Activated naive CD4-positive, alpha-beta T cell treated with Interleukin-2 at 50 U/mL for 16 hours (primary cell): ENCODE measurements around the gene MPI.
A peak's percentile ranks its signal among the peaks of the same experiment; 100 is the strongest.
"Not testable (repeated sequence)": the region's sequence is repeated elsewhere in the genome, so short reads cannot be mapped to it uniquely, and the experiment has no call there.

Experiments
- DNase-seq: peaks from one replicate; pipeline ENCODE4 v3.0.0-alpha.2; 2020

The MPI gene

GRCh38 chr15:74894383-74894782 is 4.5 kb downstream of the MPI start:
- DNase-seq: not testable (repeated sequence)

GRCh38 chr15:74895830-74896229 is 6.0 kb downstream of the MPI start:
- no peak for DNase-seq

- DNase-seq: no peak
Observed at GRCh38 chr15:74896316-74896715, 6.5 kb downstream of the MPI start.

- no peak for DNase-seq
Observed at GRCh38 chr15:74897300-74897701, 7.5 kb downstream of the MPI start.

GRCh38 chr15:74901612-74902063 is 11.8 kb downstream of the MPI start:
- DNase-seq: peak; percentile 61

GRCh38 chr15:74902295-74903075 is 12.6 kb downstream of the MPI start:
- no peak for DNase-seq

- no peak for DNase-seq
Observed at GRCh38 chr15:74903676-74904075, 13.8 kb downstream of the MPI start.

GRCh38 chr15:74904190-74904805 is 14.5 kb downstream of the MPI start:
- no peak for DNase-seq

- peak; percentile 42 for DNase-seq
Observed at GRCh38 chr15:74906067-74906449, 16.2 kb downstream of the MPI start.

GRCh38 chr15:74906450-74907162 is 16.8 kb downstream of the MPI start, which contains the start of gene FAM219B:
FAM219B (minus strand) TSS chr15:74906851; CDS start chr15:74906800, 51 bp downstream.
- peak; percentile 81 for DNase-seq

GRCh38 chr15:74907163-74907870 is 17.5 kb downstream of the MPI start:
- peak; percentile 25 for DNase-seq

GRCh38 chr15:74908635-74909034 is 18.8 kb downstream of the MPI start:
- DNase-seq: no peak

- DNase-seq: no peak
Observed at GRCh38 chr15:74913041-74913440, 23.2 kb downstream of the MPI start.

GRCh38 chr15:74913799-74914198 is 24.0 kb downstream of the MPI start:
- DNase-seq: not testable (repeated sequence)

GRCh38 chr15:74917676-74918075 is 27.8 kb downstream of the MPI start:
- DNase-seq: no peak

- no peak for DNase-seq
Observed at GRCh38 chr15:74920456-74920855, 30.6 kb downstream of the MPI start.

GRCh38 chr15:74924525-74924924 is 34.7 kb downstream of the MPI start:
- no peak for DNase-seq

GRCh38 chr15:74928771-74929198 is 38.9 kb downstream of the MPI start:
- DNase-seq: no peak

- DNase-seq: no peak
Observed at GRCh38 chr15:74933573-74933972, 43.7 kb downstream of the MPI start.

- not testable (repeated sequence) for DNase-seq
Observed at GRCh38 chr15:74935193-74935592, 45.4 kb downstream of the MPI start.

- DNase-seq: no peak
Observed at GRCh38 chr15:74937272-74937589, 47.4 kb downstream of the MPI start.

- peak; percentile 93 for DNase-seq
Observed at GRCh38 chr15:74937590-74938371, 47.9 kb downstream of the MPI start, which contains the start of gene COX5A. COX5A (minus strand) TSS chr15:74938073; CDS start chr15:74938014, 59 bp downstream.
